B cell (primary cell): Measurements from ENCODE around the gene SLC2A5. TPM values are rescaled to one million over a fixed set of nuclear protein-coding genes. Genes with fewer than 3 reads are reported as not detected.

Experiments used
- ATAC-seq: fragments of 200-7000 bp; cut with Tn5 transposase; one replicate; pipeline ENCODE4 v1.10.0; 2021; ENCODE audit warnings: low read depth, mild to moderate bottlenecking, moderate number of reproducible peaks, moderate library complexity
- CTCF ChIA-PET: fragments of 350-600 bp; sonication (Branson Sonifier 250); formaldehyde crosslinking; loops from one replicate; lab custom pipeline; 2021; ENCODE audit warnings: antibody characterized with exemption, inconsistent platforms; lab: Charles Lee
- POLR2A ChIA-PET: fragments of 350-600 bp; sonication (Branson Sonifier 250); formaldehyde crosslinking; loops from one replicate; lab custom pipeline; 2021; ENCODE audit warnings: antibody characterized with exemption; lab: Charles Lee
- DNase-seq: peaks from one replicate; pipeline ENCODE4 v3.0.0; 2013
- H2AFZ ChIP-seq: 2 replicates; pipeline ENCODE4 v1.6.1; 2012; ENCODE audit warnings: mild to moderate bottlenecking, low read depth, low read length; ENCODE audit not compliant: insufficient read depth, poor library complexity, severe bottlenecking
- H3K27ac ChIP-seq, 2 donors: 1 replicate in 1 of 2; 2 replicates in 1 of 2; pipeline ENCODE4 v1.5.1; 2012 to 2013; ENCODE audit warnings: low read length in 2 of 2, mild to moderate bottlenecking in 2 of 2, moderate library complexity in 1 of 2
- H3K27me3 ChIP-seq, 4 experiments: fragments of 200-600 bp in 1 of 4; sonication (generic) in 1 of 4; replicated peaks in 1 of 4; 1 replicate in 2 of 4; 2 replicates in 2 of 4; pipeline versions ENCODE4 v1.6.1 to v1.7.0; 2013 to 2016; ENCODE audit warnings: low read length in 3 of 4, mild to moderate bottlenecking in 2 of 4, mixed read lengths in 1 of 4, moderate library complexity in 1 of 4; ENCODE audit not compliant: insufficient read depth in 4 of 4, control insufficient read depth in 3 of 4; ENCODE audit errors: control extremely low read depth in 1 of 4
- H3K36me3 ChIP-seq, 2 experiments: replicated peaks in 1 of 2; 1 replicate in 1 of 2; 2 replicates in 1 of 2; pipeline versions ENCODE4 v1.6.1 to v1.7.1; 2013; ENCODE audit warnings: low read length in 1 of 2; ENCODE audit not compliant: insufficient read depth in 2 of 2, control insufficient read depth in 1 of 2; ENCODE audit errors: control extremely low read depth in 1 of 2, extremely low read depth in 1 of 2
- H3K4me1 ChIP-seq, 2 donors: fragments of 200-600 bp in 1 of 2; sonication (generic) in 1 of 2; 1 replicate in 1 of 2; 2 replicates in 1 of 2; pipeline versions ENCODE4 v1.5.1 to v1.6.1; 2013 to 2017; ENCODE audit warnings: low read length in 2 of 2; ENCODE audit not compliant: control insufficient read depth in 2 of 2, insufficient read depth in 2 of 2
- H3K4me2 ChIP-seq: replicated peaks from 2 replicates; pipeline ENCODE3; 2012; ENCODE audit warnings: mild to moderate bottlenecking, low read depth, low read length; ENCODE audit not compliant: poor library complexity, severe bottlenecking
- H3K4me3 ChIP-seq, 5 experiments: fragments of 200-600 bp in 1 of 5; sonication (generic) in 1 of 5; 1 replicate in 3 of 5; 2 replicates in 2 of 5; pipeline versions ENCODE4 v1.5.1 to v1.7.0; 2011 to 2016; ENCODE audit warnings: low read length in 4 of 5, mild to moderate bottlenecking in 4 of 5, low read depth in 2 of 5, control low read depth in 1 of 5, moderate library complexity in 1 of 5; ENCODE audit not compliant: insufficient read depth in 1 of 5; ENCODE audit errors: control extremely low read depth in 1 of 5, extremely low read depth in 1 of 5
- H3K79me2 ChIP-seq: fragments of 200-600 bp; sonication (generic); one replicate; pipeline ENCODE4 v1.6.0; 2016; ENCODE audit warnings: low read length; ENCODE audit not compliant: control insufficient read depth, insufficient read depth
- H3K9ac ChIP-seq: fragments of 200-600 bp; sonication (generic); 2 replicates; pipeline ENCODE4 v1.6.1; 2017; ENCODE audit warnings: mild to moderate bottlenecking, low read length, moderate library complexity
- H3K9me3 ChIP-seq, 3 donors: one replicate each; pipeline versions ENCODE4 v1.6.1 to v1.7.1; 2013; ENCODE audit warnings: low read length in 2 of 3; ENCODE audit not compliant: control insufficient read depth in 2 of 3, insufficient read depth in 1 of 3; ENCODE audit errors: control extremely low read depth in 1 of 3
- H4K20me1 ChIP-seq: 2 replicates; pipeline ENCODE4 v1.6.0; 2012; ENCODE audit warnings: mild to moderate bottlenecking, low read length; ENCODE audit not compliant: insufficient read depth, control insufficient read depth, poor library complexity, severe bottlenecking
- H3K27ac Mint-ChIP-seq: one replicate; pipeline ENCODE4 v1.8.0; 2021; ENCODE audit warnings: mixed read lengths
- H3K27me3 Mint-ChIP-seq: one replicate; pipeline ENCODE4 v1.8.0; 2021; ENCODE audit warnings: mixed read lengths
- H3K4me1 Mint-ChIP-seq: one replicate; pipeline ENCODE4 v1.8.0; 2021; ENCODE audit warnings: mixed read lengths
- H3K4me3 Mint-ChIP-seq: one replicate; pipeline ENCODE4 v1.8.0; 2021; ENCODE audit warnings: mixed read lengths
- H3K9me3 Mint-ChIP-seq: one replicate; pipeline ENCODE4 v1.8.0; 2022; ENCODE audit warnings: mixed read lengths; ENCODE audit not compliant: insufficient read depth
- EZH2 ChIP-seq: IDR thresholded peaks from 2 replicates; pipeline ENCODE4 v1.6.1; 2012; ENCODE audit warnings: borderline replicate concordance, low read depth, mild to moderate bottlenecking, moderate library complexity, low read length; ENCODE audit not compliant: insufficient read depth, poor library complexity, severe bottlenecking
- WGBS: methylation state at CpG from one replicate; pipeline ENCODE4 v1.1.5; 2013; ENCODE audit warnings: missing lambda C conversion rate; ENCODE audit not compliant: insufficient coverage; 5-methylcytosine and 5-hydroxymethylcytosine counted together
- intact Hi-C: fragments of 100-400 bp; cut with micrococcal nuclease; formaldehyde crosslinking; loops from one replicate; pipeline ENCODE4 v1.10.0; 2022
- polyA plus RNA-seq: library from polyadenylated mRNA; depleted of rRNA; stranded (reverse); fragments of >200 nt; gene quantifications from 2 replicates; pipeline ENCODE4 v1.2.3, GENCODE V29; 2012
- total RNA-seq, 2 donors: library from RNA; stranded (reverse); fragments of 120-200 nt in 1 of 2; gene quantifications; 1 replicate in 1 of 2; 2 replicates in 1 of 2; pipeline versions ENCODE4 v1.2.3 to v1.2.4, GENCODE V29; 2013 to 2022
- TF ChIP-seq, protein P1 (sequence below): fragments of 200-600 bp; IDR thresholded peaks from one replicate; pipeline ENCODE4 v1.8.0; 2022; ENCODE audit warnings: antibody characterized with exemption, mild to moderate bottlenecking

SLC2A5 gene
- total and polyA plus RNA-seq, 2 donors (not counting 1 experiment from before 2014, with no cell fraction given): 16.7 to 29.5 TPM

DNA sequence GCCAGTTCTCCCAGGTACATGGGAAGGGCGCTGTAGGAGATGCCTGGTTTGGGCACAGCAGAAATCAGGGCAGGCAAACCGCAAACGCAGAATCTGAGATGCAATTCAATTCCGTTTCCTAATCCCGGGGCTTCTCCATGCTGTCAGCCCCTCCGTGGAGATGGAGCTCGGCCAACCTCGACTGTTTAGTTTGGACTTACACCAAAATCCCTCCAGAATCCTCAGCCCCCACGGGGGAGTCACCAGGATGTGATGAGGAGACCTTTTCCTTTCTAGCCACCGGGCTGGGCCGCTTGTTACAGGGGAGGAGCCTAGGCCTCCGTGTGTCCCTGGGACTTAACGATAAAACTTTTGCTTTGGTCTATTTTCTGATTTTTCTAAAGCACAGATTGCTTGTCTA lies 51.1 kb downstream of the SLC2A5 start:
- H3K9me3 ChIP-seq: peaks cover 0 to 5% (median 0%) of the 10 kb centered on the region in 3 donors
- 98% methylated on average over 5 of the region's 13 CpGs for WGBS
- POLR2A ChIA-PET: no interaction called here
- CTCF ChIA-PET: no interaction called here
- no peaks in the 10 kb centered on the region for H3K9me3 Mint-ChIP-seq
- H3K9ac ChIP-seq: no peak overlapping the region
- no peak overlapping the region for H3K4me2 ChIP-seq
- TF ChIP-seq EZH2: no peak
- TF ChIP-seq, protein P1, sequence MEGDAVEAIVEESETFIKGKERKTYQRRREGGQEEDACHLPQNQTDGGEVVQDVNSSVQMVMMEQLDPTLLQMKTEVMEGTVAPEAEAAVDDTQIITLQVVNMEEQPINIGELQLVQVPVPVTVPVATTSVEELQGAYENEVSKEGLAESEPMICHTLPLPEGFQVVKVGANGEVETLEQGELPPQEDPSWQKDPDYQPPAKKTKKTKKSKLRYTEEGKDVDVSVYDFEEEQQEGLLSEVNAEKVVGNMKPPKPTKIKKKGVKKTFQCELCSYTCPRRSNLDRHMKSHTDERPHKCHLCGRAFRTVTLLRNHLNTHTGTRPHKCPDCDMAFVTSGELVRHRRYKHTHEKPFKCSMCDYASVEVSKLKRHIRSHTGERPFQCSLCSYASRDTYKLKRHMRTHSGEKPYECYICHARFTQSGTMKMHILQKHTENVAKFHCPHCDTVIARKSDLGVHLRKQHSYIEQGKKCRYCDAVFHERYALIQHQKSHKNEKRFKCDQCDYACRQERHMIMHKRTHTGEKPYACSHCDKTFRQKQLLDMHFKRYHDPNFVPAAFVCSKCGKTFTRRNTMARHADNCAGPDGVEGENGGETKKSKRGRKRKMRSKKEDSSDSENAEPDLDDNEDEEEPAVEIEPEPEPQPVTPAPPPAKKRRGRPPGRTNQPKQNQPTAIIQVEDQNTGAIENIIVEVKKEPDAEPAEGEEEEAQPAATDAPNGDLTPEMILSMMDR: no peak
- peaks cover 0 to 5% (median 0%) of the 10 kb centered on the region in 4 experiments for H3K27me3 ChIP-seq
- H3K79me2 ChIP-seq: no peaks in the 10 kb centered on the region
- peaks cover 8% of the 10 kb centered on the region for H3K27me3 Mint-ChIP-seq
- H3K27ac ChIP-seq: no peak overlapping the region
- H3K27ac Mint-ChIP-seq: no peak overlapping the region
- no peak overlapping the region for H3K4me3 ChIP-seq
- ATAC-seq: no peak
- DNase-seq: no peak
- no peaks in the 10 kb centered on the region for H4K20me1 ChIP-seq
- H2AFZ ChIP-seq: no peak overlapping the region
- no peak overlapping the region for H3K4me3 Mint-ChIP-seq
- peaks cover 14% of the 10 kb centered on the region in 2 donors for H3K4me1 ChIP-seq
- intact Hi-C loops: no loop called here
- H3K36me3 ChIP-seq: no peaks in the 10 kb centered on the region
- H3K4me1 Mint-ChIP-seq: peaks cover 26% of the 10 kb centered on the region

DNA sequence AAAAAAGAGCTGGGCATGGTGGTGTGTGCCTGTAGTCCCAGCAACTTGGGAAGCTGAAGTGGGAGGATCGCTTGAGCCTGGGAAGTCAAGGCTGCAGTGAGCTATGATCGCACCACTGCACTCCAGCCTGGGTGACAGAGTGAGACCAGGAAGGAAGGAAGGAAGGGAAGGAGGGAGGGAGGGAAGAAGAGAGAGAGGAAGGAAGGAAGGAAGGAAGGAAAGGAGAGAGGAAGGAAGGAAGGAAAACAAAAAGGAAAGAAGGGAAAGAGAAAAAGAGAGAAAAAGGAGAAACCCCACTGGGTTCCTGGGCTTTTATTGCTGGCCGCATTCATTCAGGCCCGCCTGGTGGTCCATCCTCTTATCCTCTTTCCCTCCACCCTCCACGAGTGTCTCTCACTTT lies 53.0 kb downstream of the SLC2A5 start:
- H3K4me2 ChIP-seq: no peak overlapping the region
- no peaks in the 10 kb centered on the region for H3K9me3 Mint-ChIP-seq
- H3K4me1 ChIP-seq: peaks cover 14 to 15% of the 10 kb centered on the region in 2 donors
- 84% methylated on average over 4 of the region's 5 CpGs for WGBS
- H3K79me2 ChIP-seq: no peaks in the 10 kb centered on the region
- no peak overlapping the region for H3K27ac Mint-ChIP-seq
- H3K9me3 ChIP-seq: peaks cover 0 to 5% (median 0%) of the 10 kb centered on the region in 3 donors
- no peaks in the 10 kb centered on the region for H4K20me1 ChIP-seq
- H2AFZ ChIP-seq: no peak overlapping the region
- no peak for ATAC-seq
- peaks cover 8% of the 10 kb centered on the region for H3K27me3 Mint-ChIP-seq
- TF ChIP-seq, protein P1: no peak
- TF ChIP-seq EZH2: no peak
- ChIA-PET CTCF (interaction anchor here (1.9 to 2.9 kb wide), 2 partner anchors 85 to 94 kb away, joined by 5 to 10 read pairs; no protein-coding TSS in a partner anchor), POLR2A (interaction anchor here (0.6 kb wide), 1 partner anchor 139 kb away, joined by 5 read pairs; no protein-coding TSS in a partner anchor)
- H3K4me1 Mint-ChIP-seq: peaks cover 27% of the 10 kb centered on the region
- H3K27me3 ChIP-seq: peaks cover 0 to 5% (median 0%) of the 10 kb centered on the region in 4 experiments
- no peak for DNase-seq
- no peaks in the 10 kb centered on the region for H3K36me3 ChIP-seq
- intact Hi-C loops: no loop called here
- no peak overlapping the region for H3K4me3 ChIP-seq
- H3K27ac ChIP-seq: no peak overlapping the region
- no peak overlapping the region for H3K9ac ChIP-seq
- H3K4me3 Mint-ChIP-seq: no peak overlapping the region
